ENCODE results near the gene CRISP1.

Gene CRISP1, protein sequence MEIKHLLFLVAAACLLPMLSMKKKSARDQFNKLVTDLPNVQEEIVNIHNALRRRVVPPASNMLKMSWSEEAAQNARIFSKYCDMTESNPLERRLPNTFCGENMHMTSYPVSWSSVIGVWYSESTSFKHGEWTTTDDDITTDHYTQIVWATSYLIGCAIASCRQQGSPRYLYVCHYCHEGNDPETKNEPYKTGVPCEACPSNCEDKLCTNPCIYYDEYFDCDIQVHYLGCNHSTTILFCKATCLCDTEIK

DNA sequence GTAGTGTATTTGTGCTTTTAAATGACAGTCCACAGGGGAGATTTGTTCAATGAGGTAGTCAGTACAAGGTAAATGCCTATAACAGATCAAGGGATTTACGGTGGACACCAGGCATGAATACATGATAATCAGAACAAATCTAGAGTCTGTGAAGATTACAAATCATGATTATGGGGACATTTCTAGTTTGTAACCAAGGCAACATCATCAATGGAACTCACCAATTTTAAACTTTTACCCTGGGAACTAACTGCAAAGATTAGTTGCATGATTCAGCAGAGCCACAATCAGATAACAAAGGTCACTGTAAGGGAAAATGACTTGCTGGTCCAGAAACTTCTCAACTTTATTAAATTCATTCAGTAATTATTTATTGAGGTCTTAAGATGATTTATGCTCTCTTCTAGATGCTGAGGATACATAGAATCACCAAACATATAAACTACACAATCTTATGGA is at the start of gene CRISP1:
CRISP1 (minus strand) TSS at position 51 of the 459 bp plus-strand sequence. CDS start 9,135 bp downstream, outside the sequence.
- H3K4me2 ChIP-seq (ENCODE audit: low read length), result no peak within 1 kb of the TSS
- no peaks in the 10 kb centered on the region for H3K9me3 ChIP-seq (ENCODE audit: control insufficient read depth, insufficient read depth, low read length)

DNA sequence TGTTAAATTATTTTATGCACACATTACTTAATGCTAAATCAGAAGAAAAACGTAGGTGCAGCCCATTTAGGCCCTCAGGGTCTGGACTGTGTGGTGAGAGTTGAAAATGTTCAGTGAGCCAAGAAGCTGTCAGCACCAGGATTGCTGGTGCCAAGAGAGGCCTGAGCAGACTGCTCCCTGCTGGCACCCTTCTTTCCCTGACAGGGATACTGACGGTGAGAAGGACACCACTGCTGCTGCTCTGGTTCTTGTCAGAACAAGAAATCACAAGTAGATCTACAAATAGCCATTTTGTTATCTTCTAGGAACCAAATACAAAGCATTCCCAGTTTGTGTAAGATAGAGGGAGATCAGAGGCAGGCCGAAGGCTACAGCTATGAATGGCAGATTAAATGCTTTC is 48.7 kb upstream of the CRISP1 start:
- no peak for TF ChIP-seq EZH2phosphoT487 (IDR thresholded peaks at IDR 0.05; ENCODE audit: borderline replicate concordance, low read length)
- TF ChIP-seq, protein P1, sequence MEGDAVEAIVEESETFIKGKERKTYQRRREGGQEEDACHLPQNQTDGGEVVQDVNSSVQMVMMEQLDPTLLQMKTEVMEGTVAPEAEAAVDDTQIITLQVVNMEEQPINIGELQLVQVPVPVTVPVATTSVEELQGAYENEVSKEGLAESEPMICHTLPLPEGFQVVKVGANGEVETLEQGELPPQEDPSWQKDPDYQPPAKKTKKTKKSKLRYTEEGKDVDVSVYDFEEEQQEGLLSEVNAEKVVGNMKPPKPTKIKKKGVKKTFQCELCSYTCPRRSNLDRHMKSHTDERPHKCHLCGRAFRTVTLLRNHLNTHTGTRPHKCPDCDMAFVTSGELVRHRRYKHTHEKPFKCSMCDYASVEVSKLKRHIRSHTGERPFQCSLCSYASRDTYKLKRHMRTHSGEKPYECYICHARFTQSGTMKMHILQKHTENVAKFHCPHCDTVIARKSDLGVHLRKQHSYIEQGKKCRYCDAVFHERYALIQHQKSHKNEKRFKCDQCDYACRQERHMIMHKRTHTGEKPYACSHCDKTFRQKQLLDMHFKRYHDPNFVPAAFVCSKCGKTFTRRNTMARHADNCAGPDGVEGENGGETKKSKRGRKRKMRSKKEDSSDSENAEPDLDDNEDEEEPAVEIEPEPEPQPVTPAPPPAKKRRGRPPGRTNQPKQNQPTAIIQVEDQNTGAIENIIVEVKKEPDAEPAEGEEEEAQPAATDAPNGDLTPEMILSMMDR (IDR thresholded peaks at IDR 0.05; ENCODE audit: low read depth, low read length, poor library complexity, severe bottlenecking), result no peak
- H3K9me2 ChIP-seq (replicated peaks; ENCODE audit: control insufficient read depth, low read length), result no peaks in the 10 kb centered on the region
- no peaks in the 10 kb centered on the region for H3F3A ChIP-seq (ENCODE audit: control insufficient read depth, insufficient read depth)
- no peaks in the 10 kb centered on the region for H3K27me3 ChIP-seq (ENCODE audit: control insufficient read depth, low read length)
- no peaks in the 10 kb centered on the region for H3K36me3 ChIP-seq (ENCODE audit: control insufficient read depth, low read length)
- H3K27ac ChIP-seq (ENCODE audit: low read depth, low read length), result no peak overlapping the region
- H3K79me2 ChIP-seq (ENCODE audit: control insufficient read depth, low read length), result no peaks in the 10 kb centered on the region
- no peak overlapping the region for H3K4me3 ChIP-seq (ENCODE audit: low read length)
- H3K4me1 ChIP-seq (ENCODE audit: control insufficient read depth, low read length), result no peaks in the 10 kb centered on the region
- no peaks in the 10 kb centered on the region for H3K9me3 ChIP-seq (ENCODE audit: control insufficient read depth, insufficient read depth, low read length)
- H3K4me2 ChIP-seq (ENCODE audit: low read length), result no peak overlapping the region
- no peaks in the 10 kb centered on the region for H4K20me1 ChIP-seq (ENCODE audit: control insufficient read depth, insufficient read depth, low read depth, low read length)

More for the DNA sequence above, at the start of gene CRISP1:
- no peaks in the 10 kb centered on the region for H3K4me1 ChIP-seq (ENCODE audit: control insufficient read depth, low read length)
- TF ChIP-seq EZH2phosphoT487 (IDR thresholded peaks at IDR 0.05; ENCODE audit: borderline replicate concordance, low read length), result no peak
- TF ChIP-seq, protein P1 (IDR thresholded peaks at IDR 0.05; ENCODE audit: low read depth, low read length, poor library complexity, severe bottlenecking), result no peak
- no peak within 1 kb of the TSS for H3K27ac ChIP-seq (ENCODE audit: low read depth, low read length)
- no peaks in the 10 kb centered on the region for H3F3A ChIP-seq (ENCODE audit: control insufficient read depth, insufficient read depth)
- H3K36me3 ChIP-seq (ENCODE audit: control insufficient read depth, low read length), result no peaks in the 10 kb centered on the region
- H3K9me2 ChIP-seq (replicated peaks; ENCODE audit: control insufficient read depth, low read length), result no peaks in the 10 kb centered on the region
- no peaks in the 10 kb centered on the region for H3K79me2 ChIP-seq (ENCODE audit: control insufficient read depth, low read length)
- no peaks in the 10 kb centered on the region for H3K27me3 ChIP-seq (ENCODE audit: control insufficient read depth, low read length)
- H4K20me1 ChIP-seq (ENCODE audit: control insufficient read depth, insufficient read depth, low read depth, low read length), result no peaks in the 10 kb centered on the region
- no peak within 1 kb of the TSS for H3K4me3 ChIP-seq (ENCODE audit: low read length)

DNA sequence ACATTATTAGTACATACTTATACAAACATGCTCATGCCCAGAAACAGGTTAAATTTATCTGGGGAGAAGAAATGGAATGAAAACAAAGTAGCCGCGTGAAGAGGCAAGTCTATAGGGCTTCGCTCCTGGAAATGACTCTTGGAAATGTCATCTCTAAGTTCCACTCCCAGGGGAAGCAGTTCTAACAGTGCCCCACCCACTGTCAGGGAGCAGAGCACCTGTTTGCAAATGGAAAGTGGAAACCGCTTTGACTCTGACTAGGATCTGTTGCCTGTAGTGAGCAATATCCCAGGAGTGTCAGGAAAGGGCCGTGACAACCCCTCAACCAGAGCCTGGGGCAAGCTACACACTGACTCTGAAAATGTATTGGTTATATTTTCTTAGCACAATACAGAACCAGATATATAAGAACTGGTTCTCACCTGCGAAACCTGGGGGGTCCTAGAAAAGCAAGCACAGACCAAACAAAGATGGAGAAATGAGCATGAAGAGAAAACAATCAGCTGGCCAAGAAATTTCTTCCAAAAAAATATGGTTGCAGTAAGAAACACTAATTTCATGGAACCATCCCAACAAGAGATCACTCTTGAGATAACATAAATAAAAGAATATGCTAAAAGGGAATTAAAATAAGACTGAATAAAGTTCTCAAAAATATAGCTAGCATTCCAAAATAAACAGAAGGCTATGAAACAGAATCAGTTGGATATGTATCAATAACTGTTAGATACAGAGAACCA is 47.5 kb upstream of the CRISP1 start:
- TF ChIP-seq, protein P1 (IDR thresholded peaks at IDR 0.05; ENCODE audit: low read depth, low read length, poor library complexity, severe bottlenecking), result no peak
- no peak for TF ChIP-seq EZH2phosphoT487 (IDR thresholded peaks at IDR 0.05; ENCODE audit: borderline replicate concordance, low read length)
- Histone ChIP-seq H3K27ac (ENCODE audit: low read depth, low read length) (no peak overlapping the region), H3K27me3 (ENCODE audit: control insufficient read depth, low read length) (no peaks in the 10 kb centered on the region), H3K36me3 (ENCODE audit: control insufficient read depth, low read length) (no peaks in the 10 kb centered on the region), H3K9me3 (ENCODE audit: control insufficient read depth, insufficient read depth, low read length) (no peaks in the 10 kb centered on the region), H3K4me2 (ENCODE audit: low read length) (no peak overlapping the region), H4K20me1 (ENCODE audit: control insufficient read depth, insufficient read depth, low read depth, low read length) (no peaks in the 10 kb centered on the region), H3K79me2 (ENCODE audit: control insufficient read depth, low read length) (no peaks in the 10 kb centered on the region), H3K9me2 (replicated peaks; ENCODE audit: control insufficient read depth, low read length) (no peaks in the 10 kb centered on the region), H3F3A (ENCODE audit: control insufficient read depth, insufficient read depth) (no peaks in the 10 kb centered on the region), H3K4me3 (ENCODE audit: low read length) (no peak overlapping the region), H3K4me1 (ENCODE audit: control insufficient read depth, low read length) (no peaks in the 10 kb centered on the region)
